D721Med (cell line): ENCODE measurements around the gene AMDHD2.
A peak's percentile ranks its signal among the peaks of the same experiment; 100 is the strongest.

ENCODE experiments used
- DNase-seq: peaks from one replicate; pipeline ENCODE4 v3.0.0; 2011; ENCODE audit warnings: low spot score; ENCODE audit not compliant: insufficient read length
- FAIRE-seq: peaks from 2 replicates; lab custom pipeline; 2011; peaks lifted over from hg19 to GRCh38; lab: Jason Lieb, UNC
- CTCF ChIP-seq: IDR thresholded peaks from 2 replicates; pipeline ENCODE4 v1.5.1; 2012; ENCODE audit warnings: mild to moderate bottlenecking, control low read depth; ENCODE audit not compliant: insufficient read depth; ENCODE audit errors: missing control alignments

AMDHD2 gene

GRCh38 chr16:2508722-2509400 lies 11.3 kb upstream of the AMDHD2 start:
- no peak for TF ChIP-seq CTCF
- no peak for FAIRE-seq
- DNase-seq = no peak

DNA sequence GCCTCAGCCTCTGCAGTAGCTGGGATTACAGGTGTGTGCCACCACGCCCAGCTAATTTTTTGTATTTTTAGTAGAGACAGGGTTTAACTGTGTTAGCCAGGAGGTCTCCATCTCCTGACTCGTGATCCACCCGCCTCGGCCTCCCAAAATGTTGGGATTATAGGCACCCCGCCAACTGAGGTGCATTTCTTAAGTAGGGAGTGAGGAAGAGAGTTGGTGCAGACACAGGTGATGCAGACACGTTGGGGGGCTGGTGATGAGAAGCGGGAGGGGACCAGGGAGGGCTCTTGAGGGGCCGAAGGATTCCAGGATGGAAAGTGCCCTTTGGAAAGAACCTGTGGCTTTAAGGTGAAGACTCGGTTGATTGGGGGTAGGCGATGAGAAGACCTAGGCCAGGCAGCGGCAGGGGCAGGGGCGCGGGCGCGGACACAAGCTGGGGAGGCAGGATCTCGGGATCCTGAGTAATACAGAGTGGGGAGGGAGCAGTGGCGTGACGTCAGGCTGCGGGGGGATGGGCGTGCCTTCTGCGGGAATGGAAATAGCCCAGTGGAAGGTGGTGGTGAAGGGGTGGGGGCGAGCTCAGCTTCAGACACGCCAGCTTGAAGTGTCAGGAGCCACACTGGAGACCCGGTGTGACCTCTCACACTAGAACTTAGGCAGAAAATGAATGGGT lies 8.9 kb upstream of the AMDHD2 start:
- DNase-seq = no peak
- TF ChIP-seq CTCF = no peak
- FAIRE-seq = no peak

DNA sequence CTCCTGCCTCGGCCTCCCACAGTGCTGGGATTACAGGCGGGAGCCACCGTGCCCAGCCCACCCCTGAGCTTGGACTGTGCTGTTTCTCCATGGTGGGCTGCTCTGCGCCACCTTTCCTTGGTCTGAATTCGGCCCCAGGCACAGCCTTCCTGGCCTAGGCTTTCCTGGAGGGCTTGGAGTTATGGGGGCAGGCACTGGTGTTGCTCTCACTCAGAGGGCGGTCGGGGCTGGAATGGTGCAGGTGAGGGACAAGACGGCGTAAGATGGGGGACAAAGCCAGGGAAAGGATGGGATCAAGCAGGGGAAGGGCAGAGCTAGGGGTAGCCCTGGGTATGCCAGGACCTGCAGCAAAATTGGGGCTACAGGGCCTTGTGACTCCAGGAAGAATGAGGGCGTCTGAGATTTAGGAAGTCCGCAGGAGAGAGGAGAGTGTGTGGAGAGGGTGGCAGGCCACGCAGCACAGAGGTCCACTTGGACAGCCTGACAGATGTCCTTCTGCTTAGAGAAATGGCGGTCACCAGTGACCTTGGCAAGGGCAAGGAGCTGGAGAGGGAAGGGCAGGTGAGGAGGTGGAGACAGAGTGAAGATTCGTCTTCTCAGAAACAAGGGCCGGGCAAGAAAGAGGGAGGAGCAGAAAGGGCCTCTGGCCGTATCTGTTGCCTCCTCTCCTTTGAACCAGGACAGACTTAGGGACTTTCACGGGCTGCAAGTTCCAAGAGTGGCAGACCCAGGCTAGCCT lies 8.0 kb upstream of the AMDHD2 start:
- no peak for FAIRE-seq
- no peak for TF ChIP-seq CTCF

GRCh38 chr16:2512735-2513404 lies 7.3 kb upstream of the AMDHD2 start:
- DNase-seq (no peak), FAIRE-seq (no peak)
- TF ChIP-seq CTCF = no peak

More for the DNA sequence above, 8.0 kb upstream of the AMDHD2 start:
- DNase-seq = no peak

- DNase-seq (peak; percentile 99), FAIRE-seq (no peak)
- TF ChIP-seq CTCF = no peak
Measured at GRCh38 chr16:2513405-2514332, 6.5 kb upstream of the AMDHD2 start, which contains the start of gene ATP6V0C. Gene ATP6V0C (plus strand): TSS chr16:2513952. CDS start chr16:2514104, 152 bp downstream.
